ENCODE data around the gene CLEC17A.
"Not testable (repeated sequence)": the region's sequence is repeated elsewhere in the genome, so short reads cannot be mapped to it uniquely, and the experiment has no call there.

CLEC17A gene

DNA sequence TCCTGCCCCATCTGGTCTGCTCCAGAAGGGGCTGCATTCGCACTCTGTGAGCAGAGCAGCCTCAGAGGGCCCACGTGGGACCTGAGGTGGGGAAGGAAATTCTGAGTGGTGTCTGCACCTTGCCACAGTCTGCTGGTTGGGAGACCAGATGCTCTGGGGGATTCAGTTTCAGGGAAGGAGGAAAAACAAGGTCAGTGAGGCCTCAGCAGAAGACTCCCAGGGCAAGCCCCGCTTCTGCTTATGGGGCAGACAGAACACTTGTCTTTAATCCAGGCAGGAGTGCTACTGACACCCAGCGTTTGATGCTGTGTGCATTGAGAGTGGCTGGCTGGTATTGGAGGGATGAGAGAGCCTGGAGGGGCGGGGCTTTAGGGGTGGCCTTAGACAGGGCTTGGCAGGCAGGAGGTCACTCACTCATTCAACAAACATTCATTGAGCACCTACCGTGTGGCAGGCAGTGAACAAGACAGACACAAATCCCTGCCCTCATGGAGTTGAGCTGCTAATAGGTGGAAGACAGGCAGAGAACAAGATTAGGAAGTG, 4.9 kb upstream of the CLEC17A start:
- in situ Hi-C loops (cut with HindIII; ENCODE audit: low sequenced_read_pairs), result no loop called here

DNA sequence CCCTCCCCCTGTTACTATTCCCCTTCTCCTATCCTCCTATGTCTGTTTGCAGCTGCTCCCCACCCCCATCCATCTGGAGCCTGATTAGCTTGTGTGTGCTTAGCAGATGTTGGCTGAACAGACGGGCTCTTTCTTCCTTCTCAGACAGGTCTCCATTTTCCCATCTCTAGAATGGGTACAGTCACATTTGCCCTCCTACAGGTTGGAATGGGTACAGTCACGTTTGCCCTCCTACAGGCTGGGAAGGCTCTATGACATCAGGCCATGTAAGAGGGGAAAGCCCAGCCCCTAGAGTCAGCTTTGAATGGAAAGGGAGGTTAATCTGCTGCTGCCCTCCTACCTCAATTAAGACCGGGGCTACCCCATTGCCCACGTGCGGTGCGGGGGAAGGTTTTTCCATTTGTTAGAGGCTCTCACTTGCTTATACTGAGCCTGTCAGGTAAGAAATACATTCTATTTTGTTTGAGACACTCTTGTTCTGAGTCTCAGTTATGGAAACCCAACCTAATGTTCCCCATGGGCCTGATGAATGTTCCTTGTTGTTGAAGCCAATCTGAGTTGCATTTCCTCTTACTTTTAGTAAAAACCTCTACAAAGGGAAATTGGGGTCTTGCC, 2.2 kb upstream of the CLEC17A start:
- in situ Hi-C loops (cut with HindIII; ENCODE audit: low sequenced_read_pairs), result no loop called here

DNA sequence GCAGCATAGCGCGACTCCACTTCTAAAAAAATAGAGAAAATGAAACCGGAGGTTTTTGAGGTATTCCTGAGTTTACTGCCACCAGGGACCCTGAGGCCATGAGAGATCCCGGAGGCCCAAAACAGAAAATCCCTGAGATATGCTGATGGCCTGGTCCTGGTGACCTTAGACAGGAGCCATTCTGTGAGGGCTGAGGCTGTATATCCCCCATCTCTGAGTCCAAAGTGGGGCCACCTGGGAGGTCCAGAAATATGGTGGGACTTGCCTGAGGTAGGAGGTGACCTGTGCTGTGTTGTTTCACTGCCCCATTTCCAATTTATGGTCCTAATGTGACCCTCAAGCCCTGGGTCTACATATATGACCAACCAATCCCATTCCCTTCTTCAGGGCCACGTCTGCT, 1.5 kb downstream of the CLEC17A start:
- in situ Hi-C loops (cut with HindIII; ENCODE audit: low sequenced_read_pairs), result not testable (repeated sequence)

DNA sequence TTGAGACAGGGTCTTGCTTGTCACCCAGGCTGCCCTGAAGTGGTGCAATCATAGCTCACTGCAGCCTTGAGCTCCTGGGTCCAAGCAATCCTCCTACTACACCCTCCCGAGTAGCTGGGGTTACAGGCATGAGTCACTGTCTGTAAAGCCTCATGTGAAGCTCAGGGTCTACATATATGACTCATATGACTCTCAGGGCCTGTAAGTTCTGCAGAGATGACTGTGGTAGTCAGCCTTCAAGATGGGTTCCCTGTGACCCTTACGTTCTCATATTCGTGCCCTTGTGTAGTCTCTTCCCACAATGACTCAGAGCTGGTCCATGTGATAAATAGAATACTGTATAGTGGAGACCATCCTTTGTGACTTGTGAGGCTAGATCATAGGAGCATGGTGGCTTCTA, 2.3 kb downstream of the CLEC17A start:
- in situ Hi-C loops (cut with HindIII; ENCODE audit: low sequenced_read_pairs), result not testable (repeated sequence)

DNA sequence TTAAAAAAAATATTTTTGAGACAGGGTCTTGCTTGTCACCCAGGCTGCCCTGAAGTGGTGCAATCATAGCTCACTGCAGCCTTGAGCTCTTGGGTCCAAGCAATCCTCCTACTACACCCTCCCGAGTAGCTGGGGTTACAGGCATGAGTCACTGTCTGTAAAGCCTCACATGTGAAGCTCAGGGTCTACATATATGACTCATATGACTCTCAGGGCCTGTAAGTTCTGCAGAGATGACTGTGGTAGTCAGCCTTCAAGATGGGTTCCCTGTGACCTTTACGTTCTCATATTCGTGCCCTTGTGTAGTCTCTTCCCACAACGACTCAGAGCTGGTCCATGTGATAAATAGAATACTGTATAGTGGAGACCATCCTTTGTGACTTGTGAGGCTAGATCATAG, 6.5 kb downstream of the CLEC17A start:
- in situ Hi-C loops (cut with HindIII; ENCODE audit: low sequenced_read_pairs), result not testable (repeated sequence)

DNA sequence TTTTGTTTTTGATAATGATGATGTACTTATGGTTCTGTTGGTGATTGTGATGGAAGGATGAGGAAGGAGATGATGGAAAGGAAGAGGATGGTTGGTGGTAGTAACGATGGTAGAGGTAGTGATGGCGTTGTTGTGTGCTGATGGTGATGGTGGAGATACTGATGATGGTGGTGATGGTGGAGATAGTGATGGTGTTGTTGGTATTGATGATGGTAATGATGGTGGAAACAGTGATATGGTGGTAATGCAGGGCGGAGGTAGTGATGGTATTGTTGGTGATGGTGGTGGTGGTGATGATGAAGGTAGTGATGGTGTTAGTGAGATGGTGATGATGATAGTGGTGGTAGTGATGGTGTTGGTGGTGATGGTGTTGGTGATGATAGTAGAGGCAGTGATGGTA, 12.7 kb downstream of the CLEC17A start:
- in situ Hi-C loops (cut with HindIII; ENCODE audit: low sequenced_read_pairs), result no loop called here

DNA sequence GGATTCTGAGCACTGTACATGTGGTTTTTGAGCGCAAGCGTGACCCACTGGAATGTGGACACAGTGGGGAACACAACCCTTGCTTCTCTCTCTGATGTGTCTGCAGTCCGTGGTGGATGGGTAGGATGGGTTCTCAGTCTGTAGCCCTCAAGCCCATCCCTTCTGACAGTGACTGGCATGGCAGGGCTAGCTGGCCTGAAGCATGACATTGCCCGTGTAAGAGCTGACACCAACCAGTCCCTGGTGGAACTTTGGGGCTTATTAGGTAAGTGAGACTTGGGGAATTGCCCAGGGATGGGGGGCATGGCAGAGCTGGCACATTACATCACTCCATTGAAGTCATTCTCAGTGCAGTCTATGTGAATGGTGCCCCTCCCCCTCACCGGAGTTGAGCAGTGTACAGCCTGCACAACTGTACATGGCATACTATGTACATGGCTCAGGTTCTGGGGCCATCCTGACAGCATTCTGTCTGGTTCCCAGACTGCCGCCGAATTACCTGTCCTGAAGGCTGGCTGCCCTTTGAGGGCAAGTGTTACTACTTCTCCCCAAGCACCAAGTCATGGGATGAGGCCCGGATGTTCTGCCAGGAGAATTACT, 16.8 kb downstream of the CLEC17A start:
- in situ Hi-C loops (cut with HindIII; ENCODE audit: low sequenced_read_pairs), result no loop called here

DNA sequence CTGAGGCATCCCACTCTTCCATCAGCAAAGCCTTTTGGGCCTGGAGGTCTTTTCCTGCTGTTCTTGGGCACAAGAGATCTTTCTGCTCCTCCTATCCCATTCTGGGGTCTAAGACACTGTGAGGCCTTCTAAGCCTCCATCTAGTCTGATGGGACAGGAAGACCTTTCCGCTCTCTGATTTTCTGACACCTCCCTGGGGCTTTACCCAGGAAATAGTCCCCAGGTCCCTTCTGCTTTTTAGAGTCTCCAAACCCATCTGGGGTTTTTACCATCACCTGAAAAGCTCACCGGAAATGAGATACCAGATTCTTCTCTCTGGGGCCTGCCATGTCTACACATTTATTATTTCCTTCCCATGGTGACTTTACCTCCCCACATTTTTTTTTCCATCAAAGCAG, 21.1 kb downstream of the CLEC17A start:
- in situ Hi-C loops (cut with HindIII; ENCODE audit: low sequenced_read_pairs), result no loop called here

DNA sequence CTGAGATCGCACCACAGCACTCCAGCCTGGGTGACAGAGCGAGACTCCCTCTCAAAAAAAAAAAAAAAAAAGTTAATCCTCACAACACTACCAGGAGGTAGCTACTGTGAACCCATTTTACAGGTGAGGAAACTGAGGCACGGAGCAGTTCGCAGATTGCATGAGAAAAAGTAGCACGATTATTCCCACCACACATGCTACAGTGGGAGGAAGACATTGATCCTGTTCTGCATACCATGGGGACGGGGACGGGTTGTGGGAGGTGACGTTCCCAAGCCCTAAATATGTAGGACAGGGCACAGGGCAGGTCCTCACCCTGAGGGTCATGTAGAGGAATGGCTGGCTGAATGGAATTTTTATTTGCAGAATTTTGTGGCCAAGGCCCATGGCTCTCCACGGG, 23.7 kb downstream of the CLEC17A start:
- in situ Hi-C loops (cut with HindIII; ENCODE audit: low sequenced_read_pairs), result no loop called here

DNA sequence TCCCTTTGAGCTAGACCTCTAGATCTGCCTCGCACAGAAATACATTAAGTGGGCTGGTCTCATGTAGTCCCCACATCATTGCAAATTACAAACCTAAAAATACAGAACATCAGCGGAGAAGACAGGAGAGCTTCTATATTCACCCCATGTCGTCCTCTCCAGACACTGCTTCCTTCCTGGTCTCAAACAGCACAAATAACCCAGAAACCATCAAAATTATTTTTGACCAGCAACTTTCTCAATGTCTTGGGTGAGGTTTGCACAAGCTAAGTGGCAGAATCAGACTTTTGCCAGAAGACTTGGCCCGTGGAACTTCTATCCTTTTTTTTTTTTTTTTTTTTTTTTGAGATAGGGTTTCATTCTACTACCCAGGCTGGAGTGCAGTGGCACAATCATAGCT, 28.2 kb downstream of the CLEC17A start:
- in situ Hi-C loops (cut with HindIII; ENCODE audit: low sequenced_read_pairs), result no loop called here

DNA sequence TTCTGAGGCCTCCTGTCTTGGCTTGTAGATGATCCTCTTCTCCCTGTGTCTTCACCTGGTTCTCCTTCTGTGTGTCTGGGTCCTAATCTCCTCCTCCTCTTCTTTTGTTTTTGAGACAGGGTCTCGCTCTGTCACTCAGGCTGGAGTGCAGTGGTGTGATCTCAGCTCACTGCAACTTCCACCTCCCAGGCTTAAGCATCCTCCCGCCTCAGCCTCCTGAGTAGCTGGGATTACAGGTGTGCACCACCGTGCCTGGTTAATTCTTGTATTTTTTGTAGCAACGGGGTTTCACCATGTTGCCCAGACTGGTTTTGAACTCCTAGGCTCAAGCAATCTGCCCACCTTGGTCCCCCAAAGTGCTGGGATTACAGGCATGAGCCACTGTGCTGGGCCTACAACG, 29.4 kb downstream of the CLEC17A start:
- in situ Hi-C loops (cut with HindIII; ENCODE audit: low sequenced_read_pairs), result not testable (repeated sequence)

DNA sequence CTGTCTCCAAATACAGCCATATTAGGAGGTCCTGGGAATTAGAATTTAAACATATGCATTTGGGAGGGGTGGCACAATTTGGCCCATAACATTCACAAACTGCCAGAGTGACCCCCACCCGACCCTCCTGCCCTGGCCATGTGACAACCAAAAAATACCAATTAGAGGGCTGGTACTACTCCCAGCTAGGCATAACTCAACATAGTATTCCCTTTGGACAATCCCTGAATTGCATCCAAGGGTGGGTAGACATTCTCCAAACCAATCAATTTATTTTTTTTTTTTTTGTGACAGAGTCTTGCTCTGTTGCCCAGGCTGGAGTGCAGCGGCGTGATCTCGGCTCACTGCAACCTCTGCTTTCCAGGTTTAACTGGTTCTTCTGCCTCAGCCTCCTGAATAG, 29.8 kb downstream of the CLEC17A start:
- in situ Hi-C loops (cut with HindIII; ENCODE audit: low sequenced_read_pairs), result no loop called here

DNA sequence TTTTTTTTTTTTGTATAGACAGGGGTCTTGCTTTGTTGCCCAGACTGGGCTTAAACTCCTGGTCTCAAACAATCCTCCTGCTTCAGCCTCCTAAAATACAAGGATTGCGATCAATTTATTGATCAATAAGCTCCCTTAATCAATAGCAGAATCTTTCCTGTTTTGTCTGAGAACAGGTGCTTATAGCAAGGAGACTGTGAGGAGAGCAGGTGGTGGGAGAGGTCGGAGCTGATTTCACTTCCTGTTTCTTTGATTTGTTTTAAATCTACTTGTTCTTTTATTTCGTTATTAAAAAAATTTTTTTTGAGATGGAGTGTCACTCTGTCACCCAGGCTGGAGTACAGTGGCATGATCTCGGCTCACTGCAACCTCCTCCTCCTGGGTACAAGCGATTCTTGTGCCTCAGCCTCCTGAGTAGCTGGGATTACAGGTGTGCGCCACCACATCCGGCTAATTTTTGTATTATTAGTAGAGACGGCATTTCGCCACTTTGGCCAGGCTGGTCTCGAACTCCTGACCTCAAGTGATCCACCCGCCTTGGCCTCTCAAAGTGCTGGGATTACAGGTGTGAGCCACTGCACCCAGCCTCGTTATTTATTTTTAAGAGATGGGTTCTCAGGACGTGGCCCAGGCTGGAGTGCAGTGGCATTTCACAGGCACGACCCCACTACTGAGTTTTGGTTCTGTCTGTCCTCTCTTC, 30.7 kb downstream of the CLEC17A start:
- in situ Hi-C loops (cut with HindIII; ENCODE audit: low sequenced_read_pairs), result not testable (repeated sequence)

DNA sequence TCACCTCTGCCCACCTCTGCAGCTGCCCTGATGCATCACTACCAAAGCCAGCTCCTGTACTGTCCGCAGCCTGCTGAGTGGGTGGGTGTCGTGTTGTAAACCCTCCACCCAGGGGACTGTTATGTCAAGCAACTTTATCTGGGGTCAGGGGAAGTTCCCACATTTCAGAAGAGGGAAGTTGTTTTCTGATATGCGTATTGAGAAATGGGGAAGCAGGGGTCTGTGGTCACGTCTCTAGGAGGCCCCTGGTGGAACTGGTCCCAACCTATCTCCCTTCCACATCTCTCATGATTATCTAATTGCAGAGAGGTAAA, 31.2 kb downstream of the CLEC17A start:
- in situ Hi-C loops (cut with HindIII; ENCODE audit: low sequenced_read_pairs), result no loop called here

DNA sequence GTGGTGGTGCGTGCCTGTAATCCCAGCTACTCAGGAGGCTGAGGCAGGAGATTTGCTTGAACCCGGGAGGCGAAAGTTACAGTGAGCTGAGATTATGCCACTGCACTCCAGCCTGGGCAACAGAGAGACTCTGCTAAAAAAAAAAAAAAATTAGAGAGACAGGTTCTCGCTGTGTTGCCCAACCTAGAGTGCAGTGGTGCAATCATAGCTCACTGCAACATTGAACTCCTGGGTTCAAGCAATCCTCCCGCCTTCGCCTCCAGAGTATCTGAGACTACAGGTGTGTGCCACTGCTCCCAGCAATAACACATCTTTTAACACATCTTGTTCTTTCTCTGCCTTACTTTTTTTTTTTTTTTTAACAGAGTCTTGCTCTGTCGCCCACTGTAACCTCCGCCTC, 32.7 kb downstream of the CLEC17A start:
- in situ Hi-C loops (cut with HindIII; ENCODE audit: low sequenced_read_pairs), result no loop called here

DNA sequence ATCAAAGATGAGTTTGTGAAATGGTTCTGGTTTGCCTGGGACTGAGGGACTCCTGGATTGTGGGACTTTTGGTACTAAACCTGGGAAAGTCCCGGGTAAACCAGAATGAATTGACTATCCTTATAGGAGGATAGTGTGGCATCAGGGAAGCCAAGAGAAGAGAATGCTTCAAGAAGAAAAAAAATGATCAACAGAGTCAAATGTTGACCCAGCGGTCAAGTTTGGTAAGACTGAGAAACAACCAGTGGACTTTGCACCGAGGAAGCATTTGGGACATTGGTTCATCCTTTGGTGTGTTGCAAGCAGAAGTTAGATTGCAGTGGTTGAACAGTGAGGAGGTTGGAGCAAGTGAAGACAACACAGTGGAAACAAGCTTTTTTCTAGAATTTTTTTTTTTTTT, 33.5 kb downstream of the CLEC17A start:
- in situ Hi-C loops (cut with HindIII; ENCODE audit: low sequenced_read_pairs), result no loop called here

DNA sequence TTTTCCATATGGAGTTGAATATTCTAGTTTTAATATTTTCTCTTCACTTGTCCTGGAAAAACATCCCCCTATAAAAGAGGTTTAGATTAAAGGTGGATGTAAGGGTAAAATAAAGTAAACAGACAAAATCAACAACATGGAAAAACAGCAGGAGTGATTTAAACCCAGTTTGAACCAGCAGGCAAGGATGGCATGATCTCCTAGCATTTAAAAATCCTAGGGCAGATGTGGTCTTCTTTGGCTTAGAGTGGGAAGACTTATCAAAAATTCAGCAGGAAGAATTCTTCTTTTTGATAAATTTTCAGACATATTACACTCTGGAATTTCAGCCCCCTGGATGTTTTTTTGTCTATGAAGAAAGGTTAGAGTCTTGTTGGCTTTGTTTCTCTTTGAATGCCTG, 36.5 kb downstream of the CLEC17A start:
- in situ Hi-C loops (cut with HindIII; ENCODE audit: low sequenced_read_pairs), result no loop called here

DNA sequence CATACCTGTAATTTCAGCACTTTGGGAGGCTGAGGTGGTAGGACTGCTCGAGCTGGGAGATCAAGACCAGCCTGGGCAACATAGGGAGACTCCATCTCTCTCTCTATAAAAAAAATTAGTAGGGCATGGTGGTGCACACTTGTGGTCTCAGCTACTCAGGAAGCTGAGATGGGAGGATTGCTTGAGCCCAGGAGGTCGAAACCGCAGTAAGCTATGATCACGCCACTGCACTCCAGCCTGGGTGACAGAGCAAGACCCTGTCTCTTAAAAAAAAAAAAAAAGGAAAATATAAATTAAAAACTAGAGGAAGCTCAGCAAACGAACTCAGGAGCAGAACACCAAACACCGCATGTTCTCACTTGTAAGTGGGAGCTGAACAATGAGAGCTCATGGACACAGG, 41.6 kb downstream of the CLEC17A start:
- in situ Hi-C loops (cut with HindIII; ENCODE audit: low sequenced_read_pairs), result not testable (repeated sequence)

DNA sequence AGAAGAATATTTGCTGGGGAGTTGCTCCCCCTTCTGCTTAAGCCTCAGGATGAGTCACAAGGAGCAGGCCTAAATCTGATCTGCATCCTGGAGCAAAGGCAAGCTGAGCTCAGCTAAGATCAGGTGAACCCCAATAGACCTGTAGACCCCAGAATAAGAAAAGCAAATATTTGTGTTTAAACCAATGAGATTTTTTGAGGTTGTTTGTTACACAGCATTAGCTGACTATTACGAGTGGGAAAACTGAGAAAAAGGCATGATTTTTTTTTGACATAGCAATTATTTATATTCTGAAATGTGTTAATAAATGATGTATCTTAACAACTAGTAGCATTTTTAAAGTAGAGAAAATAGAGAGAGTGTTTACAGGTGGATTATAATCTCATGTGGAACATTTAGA, 46.7 kb downstream of the CLEC17A start:
- in situ Hi-C loops (cut with HindIII; ENCODE audit: low sequenced_read_pairs), result no loop called here

DNA sequence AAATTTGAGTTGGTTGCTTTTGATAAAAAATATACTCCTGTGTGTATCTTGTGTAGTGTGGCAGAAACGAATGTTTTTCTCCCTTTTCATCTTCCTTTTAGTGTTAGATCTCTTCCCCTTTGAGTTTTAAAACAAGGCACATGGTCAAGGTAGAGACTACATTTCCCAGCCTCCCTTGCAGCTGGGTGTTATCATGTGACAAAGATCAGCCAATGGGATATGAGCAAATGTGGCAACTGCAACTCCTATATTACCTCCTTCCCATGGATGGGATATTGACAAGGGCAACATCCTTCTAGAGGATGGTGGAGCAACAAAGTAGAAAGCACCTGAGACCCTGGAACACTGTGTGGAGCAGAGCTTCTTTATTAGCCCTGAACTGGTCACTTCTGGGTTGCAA, 49.4 kb downstream of the CLEC17A start:
- in situ Hi-C loops (cut with HindIII; ENCODE audit: low sequenced_read_pairs), result no loop called here

DNA sequence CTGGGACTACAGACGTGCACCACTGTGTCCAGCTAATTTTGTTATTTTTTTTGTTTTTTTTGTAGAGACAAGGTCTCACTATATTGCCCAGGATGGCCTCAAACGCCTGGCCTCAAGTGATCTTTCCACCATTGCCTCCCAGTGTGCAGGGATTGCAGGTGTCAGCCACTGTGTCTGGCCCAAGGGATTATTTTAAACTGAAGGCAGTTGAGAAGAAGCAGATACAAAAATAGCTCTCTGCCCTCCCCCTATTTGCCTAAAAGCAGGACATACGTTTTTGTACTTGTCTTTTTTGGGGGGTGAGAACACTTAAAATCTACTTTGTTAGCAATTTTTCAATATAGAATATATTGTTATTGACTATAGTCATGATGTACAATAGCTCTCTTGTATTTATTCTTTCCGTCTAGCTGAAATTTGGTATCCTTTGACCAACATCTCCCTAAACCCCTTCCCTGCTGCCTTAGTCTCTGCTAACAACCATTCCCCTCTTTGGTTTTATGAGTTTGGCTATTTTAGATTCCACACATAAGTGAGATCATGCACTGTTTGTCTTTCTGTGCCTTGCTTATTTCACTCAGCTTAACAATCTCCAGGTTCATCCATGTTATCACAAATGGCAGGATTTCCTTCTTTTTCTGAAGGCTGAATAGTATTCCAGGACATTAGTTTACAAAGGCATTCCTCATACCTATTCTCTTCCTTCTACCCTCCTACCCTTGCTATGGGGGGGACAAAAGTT, 56.8 kb downstream of the CLEC17A start:
- in situ Hi-C loops (cut with HindIII; ENCODE audit: low sequenced_read_pairs), result no loop called here

DNA sequence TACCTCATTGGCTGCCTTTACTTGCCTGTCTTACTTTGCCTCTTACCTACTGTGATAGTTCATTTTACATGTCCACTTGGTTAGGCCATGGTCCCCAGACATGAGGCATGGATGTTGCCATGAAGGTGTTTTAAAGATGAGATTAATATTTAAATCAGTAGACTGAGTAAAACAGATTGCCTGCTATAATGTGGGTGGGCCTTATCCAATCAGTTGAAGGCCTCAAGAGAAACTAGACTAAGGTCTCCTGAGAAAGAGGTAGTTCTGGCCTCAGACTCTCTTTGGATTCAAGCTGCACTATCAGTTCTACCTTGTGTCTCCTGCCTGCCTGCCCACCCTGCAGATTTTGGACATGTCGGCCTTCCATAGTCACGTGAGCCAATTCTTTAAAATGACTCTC, 65.6 kb downstream of the CLEC17A start:
- in situ Hi-C loops (cut with HindIII; ENCODE audit: low sequenced_read_pairs), result no loop called here
